Calu3 (cell line): ENCODE measurements around the gene NLGN4Y. TPM values are rescaled to one million over a fixed set of nuclear protein-coding genes. Genes with fewer than 3 reads are reported as not detected.

Experiments used
- BruUV-seq: library from RNA; stranded (reverse); fragments of 400-500 nt; replicated peaks from 2 replicates; lab custom pipeline; 2021; lab: Mats Ljungman, UMichigan
- CTCF ChIA-PET: fragments of 300-600 bp; sonication (Branson Sonifier 250); formaldehyde crosslinking; loops from one replicate; lab custom pipeline; 2022; ENCODE audit warnings: antibody characterized with exemption; lab: Charles Lee
- DNase-seq: peaks from one replicate; pipeline ENCODE4 v3.0.0; 2022
- H3K27ac Mint-ChIP-seq: one replicate; pipeline ENCODE4 v1.8.0; 2022; ENCODE audit warnings: mixed read lengths; ENCODE audit not compliant: unreplicated experiment
- H3K27me3 Mint-ChIP-seq: one replicate; pipeline ENCODE4 v1.8.0; 2022; ENCODE audit warnings: mixed read lengths; ENCODE audit not compliant: unreplicated experiment
- H3K36me3 Mint-ChIP-seq: one replicate; pipeline ENCODE4 v1.8.0; 2022; ENCODE audit warnings: mild to moderate bottlenecking, moderate library complexity, mixed read lengths; ENCODE audit not compliant: insufficient read depth, unreplicated experiment
- H3K4me1 Mint-ChIP-seq: one replicate; pipeline ENCODE4 v1.8.0; 2022; ENCODE audit warnings: mild to moderate bottlenecking, low read depth, mixed read lengths; ENCODE audit not compliant: unreplicated experiment
- H3K4me3 Mint-ChIP-seq: one replicate; pipeline ENCODE4 v1.8.0; 2022; ENCODE audit warnings: mild to moderate bottlenecking, low read depth, moderate library complexity, mixed read lengths; ENCODE audit not compliant: unreplicated experiment
- H3K9me3 Mint-ChIP-seq: one replicate; pipeline ENCODE4 v1.8.0; 2022; ENCODE audit warnings: low read depth, mixed read lengths; ENCODE audit not compliant: unreplicated experiment
- intact Hi-C: fragments of 100-400 bp; cut with micrococcal nuclease; formaldehyde crosslinking; loops from one replicate; pipeline ENCODE4 v1.10.0; 2022; ENCODE audit not compliant: unreplicated experiment
- total RNA-seq: library from RNA; stranded (reverse); gene quantifications from 2 replicates; pipeline ENCODE4 v1.2.3, GENCODE V29; 2022
- TF ChIP-seq, protein P1 (sequence below): fragments of 200-600 bp; IDR thresholded peaks from one replicate; pipeline ENCODE4 v1.8.0; 2022; ENCODE audit warnings: antibody characterized with exemption; ENCODE audit not compliant: unreplicated experiment

The NLGN4Y gene
- total RNA-seq, 1 experiment from 2014 or later: not detected

DNA sequence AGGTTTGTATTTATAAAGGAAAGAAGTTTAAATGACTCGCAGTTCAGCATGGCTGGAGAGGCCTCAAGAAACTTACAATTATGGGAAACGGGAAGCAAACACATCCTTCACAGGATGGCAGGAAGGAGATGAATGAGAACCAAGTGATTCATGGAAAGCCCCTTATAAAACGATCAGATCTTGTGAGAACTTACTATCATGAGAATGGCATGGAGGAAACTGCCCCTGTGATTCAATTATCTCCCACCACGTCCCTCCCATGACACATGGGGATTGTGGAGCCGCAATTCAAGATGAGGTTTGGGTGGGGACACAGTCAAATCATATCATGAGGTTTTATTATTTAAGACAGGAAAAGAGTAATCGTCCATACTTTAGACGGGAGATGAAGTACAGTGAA is 4.0 kb downstream of the NLGN4Y start:
- CTCF ChIA-PET: no interaction called here
- Mint-ChIP-seq H3K27me3 (no peaks in the 10 kb centered on the region), H3K36me3 (no peaks in the 10 kb centered on the region), H3K4me3 (no peak overlapping the region), H3K4me1 (no peaks in the 10 kb centered on the region), H3K27ac (no peak overlapping the region), H3K9me3 (no peaks in the 10 kb centered on the region)
- no TSS peak for BruUV-seq
- DNase-seq: no peak
- TF ChIP-seq, protein P1, sequence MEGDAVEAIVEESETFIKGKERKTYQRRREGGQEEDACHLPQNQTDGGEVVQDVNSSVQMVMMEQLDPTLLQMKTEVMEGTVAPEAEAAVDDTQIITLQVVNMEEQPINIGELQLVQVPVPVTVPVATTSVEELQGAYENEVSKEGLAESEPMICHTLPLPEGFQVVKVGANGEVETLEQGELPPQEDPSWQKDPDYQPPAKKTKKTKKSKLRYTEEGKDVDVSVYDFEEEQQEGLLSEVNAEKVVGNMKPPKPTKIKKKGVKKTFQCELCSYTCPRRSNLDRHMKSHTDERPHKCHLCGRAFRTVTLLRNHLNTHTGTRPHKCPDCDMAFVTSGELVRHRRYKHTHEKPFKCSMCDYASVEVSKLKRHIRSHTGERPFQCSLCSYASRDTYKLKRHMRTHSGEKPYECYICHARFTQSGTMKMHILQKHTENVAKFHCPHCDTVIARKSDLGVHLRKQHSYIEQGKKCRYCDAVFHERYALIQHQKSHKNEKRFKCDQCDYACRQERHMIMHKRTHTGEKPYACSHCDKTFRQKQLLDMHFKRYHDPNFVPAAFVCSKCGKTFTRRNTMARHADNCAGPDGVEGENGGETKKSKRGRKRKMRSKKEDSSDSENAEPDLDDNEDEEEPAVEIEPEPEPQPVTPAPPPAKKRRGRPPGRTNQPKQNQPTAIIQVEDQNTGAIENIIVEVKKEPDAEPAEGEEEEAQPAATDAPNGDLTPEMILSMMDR: no peak
- intact Hi-C loops: no loop called here

DNA sequence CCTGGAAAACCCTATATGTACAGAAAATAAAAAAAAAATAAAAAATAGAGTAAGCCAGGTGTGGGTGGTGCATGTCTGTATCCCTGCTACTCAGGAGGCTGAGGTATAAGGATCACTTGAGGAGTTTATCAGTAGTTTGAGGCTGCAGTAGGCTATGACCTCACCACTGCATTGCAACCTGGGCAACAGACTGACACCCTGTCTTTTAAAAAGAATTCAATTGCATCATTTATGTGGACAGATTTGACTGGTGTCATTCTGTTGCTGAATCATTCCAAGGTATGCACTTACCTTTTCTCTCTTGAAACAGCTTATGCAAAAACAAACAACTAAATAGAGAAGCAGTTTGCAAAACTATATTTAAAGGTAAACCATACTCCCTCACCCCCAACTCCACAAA is 12.4 kb downstream of the NLGN4Y start:
- BruUV-seq: no TSS peak
- intact Hi-C loops: no loop called here
- no peak overlapping the region for H3K27ac Mint-ChIP-seq
- no peaks in the 10 kb centered on the region for H3K36me3 Mint-ChIP-seq
- no peak for DNase-seq
- H3K9me3 Mint-ChIP-seq: no peaks in the 10 kb centered on the region
- no peaks in the 10 kb centered on the region for H3K27me3 Mint-ChIP-seq
- TF ChIP-seq, protein P1: no peak
- CTCF ChIA-PET: no interaction called here
- no peaks in the 10 kb centered on the region for H3K4me1 Mint-ChIP-seq
- H3K4me3 Mint-ChIP-seq: no peak overlapping the region

DNA sequence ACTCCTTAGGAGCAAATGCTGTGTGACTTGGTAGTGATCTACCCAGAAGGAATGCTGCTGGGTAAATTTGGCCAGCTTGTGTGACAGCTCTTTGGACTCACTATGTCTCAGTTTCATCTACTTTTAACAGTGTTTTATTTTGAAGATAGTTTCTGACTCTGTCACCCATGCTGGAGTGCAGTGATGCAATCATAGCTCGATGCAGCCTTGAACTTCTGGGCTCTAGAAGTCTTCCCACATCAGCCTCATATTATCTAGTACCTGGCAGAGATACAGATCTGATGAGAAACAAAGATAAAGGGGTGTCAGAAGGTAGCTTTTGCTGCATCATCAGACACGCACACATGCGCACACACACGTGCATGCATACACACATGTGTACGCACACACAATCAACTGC is 19.2 kb downstream of the NLGN4Y start:
- Mint-ChIP-seq H3K9me3 (no peaks in the 10 kb centered on the region), H3K27ac (no peak overlapping the region), H3K4me1 (no peaks in the 10 kb centered on the region), H3K4me3 (no peak overlapping the region), H3K36me3 (no peaks in the 10 kb centered on the region), H3K27me3 (no peaks in the 10 kb centered on the region)
- TF ChIP-seq, protein P1: no peak
- no TSS peak for BruUV-seq
- DNase-seq: no peak
- intact Hi-C loops: no loop called here
- CTCF ChIA-PET: no interaction called here

DNA sequence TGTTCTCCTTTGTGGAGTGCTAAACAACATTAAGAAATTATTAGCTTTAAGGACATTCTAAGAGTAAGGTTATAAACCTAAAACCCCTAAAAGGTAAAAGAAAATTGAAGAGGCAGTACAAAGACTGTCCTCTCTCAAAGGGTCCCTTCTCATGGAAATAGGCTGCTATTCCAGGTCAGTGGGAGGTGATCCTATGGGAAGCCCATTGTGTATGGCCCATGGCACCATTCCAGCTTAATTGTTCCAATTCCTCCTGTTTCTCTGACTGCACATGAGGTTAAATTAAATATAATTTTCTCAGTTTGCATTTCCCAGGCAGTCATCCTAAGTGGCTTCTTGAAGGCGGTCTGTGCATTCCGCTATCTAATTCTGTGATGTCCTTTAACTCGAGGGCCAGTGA is 57.0 kb downstream of the NLGN4Y start:
- CTCF ChIA-PET: no interaction called here
- Mint-ChIP-seq H3K27me3 (no peaks in the 10 kb centered on the region), H3K27ac (no peak overlapping the region), H3K36me3 (no peaks in the 10 kb centered on the region), H3K4me1 (no peaks in the 10 kb centered on the region), H3K9me3 (no peaks in the 10 kb centered on the region), H3K4me3 (no peak overlapping the region)
- DNase-seq: no peak
- TF ChIP-seq, protein P1: no peak
- intact Hi-C loops: no loop called here
- no TSS peak for BruUV-seq
